Measurements from ENCODE around the gene TBX19.

- TF ChIP-seq POLR2A (IDR thresholded peaks at IDR 0.05; ENCODE audit: borderline replicate concordance, extremely low read depth, insufficient read depth, insufficient read length): no peak
- TF ChIP-seq REST (IDR thresholded peaks at IDR 0.05; ENCODE audit: low read depth): no peak
- TF ChIP-seq SIN3A (IDR thresholded peaks at IDR 0.05; ENCODE audit: low read depth): no peak
- no peak for TF ChIP-seq ATF3 (IDR thresholded peaks at IDR 0.05)
- TF ChIP-seq ZNF274 (IDR thresholded peaks at IDR 0.05; ENCODE audit: low read depth, low read length): no peak
- no peak for TF ChIP-seq RAD21 (IDR thresholded peaks at IDR 0.05; ENCODE audit: low read depth)
- no peak for TF ChIP-seq CTCF (IDR thresholded peaks at IDR 0.05 in 2 of 3, conservative IDR thresholded peaks at IDR 0.05 in 1 of 3; ENCODE audit: borderline replicate concordance in 1 of 3, insufficient read depth in 1 of 3, low read depth in 2 of 3, low read length in 2 of 3)
- TF ChIP-seq MAX (IDR thresholded peaks at IDR 0.05): no peak
Observed at GRCh38 chr1:168328731-168329364, 48.2 kb downstream of the TBX19 start.

Measured in HCT116 (cell line).